ENCODE data around the gene TTLL5. TPM values are rescaled to one million over a fixed set of nuclear protein-coding genes. Genes with fewer than 3 reads are reported as not detected.

TTLL5 gene
- total and polyA plus RNA-seq, 2 donors: 16.1 to 46.4 TPM

- Histone ChIP-seq H3K4me1 (ENCODE audit: insufficient read depth) (peaks cover 4% of the 10 kb centered on the region), H3K36me3 (ENCODE audit: insufficient read depth) (no peaks in the 10 kb centered on the region), H3K4me3 (ENCODE audit: low read depth, low read length) (peak within 1 kb of the TSS; percentile 81), H3K27ac (ENCODE audit: low read depth) (peak within 1 kb of the TSS; percentile 72)
- DNase-seq (ENCODE audit: extremely low spot score): no peak
- WGBS: under 1% methylated on average over 52 of the region's 52 CpGs
Observed at GRCh38 chr14:75985618-75986438, 324.8 kb downstream of the TTLL5 start, which contains the start of gene IFT43. Gene IFT43 (plus strand): TSS chr14:75985763. CDS start chr14:75985787, 24 bp downstream.

GRCh38 chr14:75986439-75986765 lies 325.4 kb downstream of the TTLL5 start:
- Histone ChIP-seq H3K4me3 (ENCODE audit: low read depth, low read length) (peak overlapping the region; percentile 81), H3K27ac (ENCODE audit: low read depth) (no peak overlapping the region), H3K4me1 (ENCODE audit: insufficient read depth) (peaks cover 4% of the 10 kb centered on the region), H3K36me3 (ENCODE audit: insufficient read depth) (no peaks in the 10 kb centered on the region)
- 17% methylated on average over 6 of the region's 6 CpGs for WGBS
- no peak for DNase-seq (ENCODE audit: extremely low spot score)

GRCh38 chr14:75987201-75987970 lies 326.3 kb downstream of the TTLL5 start:
- 55% methylated on average over 3 of the region's 3 CpGs for WGBS
- Histone ChIP-seq H3K4me3 (ENCODE audit: low read depth, low read length) (no peak overlapping the region), H3K4me1 (ENCODE audit: insufficient read depth) (peaks cover 4% of the 10 kb centered on the region), H3K36me3 (ENCODE audit: insufficient read depth) (no peaks in the 10 kb centered on the region), H3K27ac (ENCODE audit: low read depth) (no peak overlapping the region)
- no peak for DNase-seq (ENCODE audit: extremely low spot score)

GRCh38 chr14:75989134-75989533 lies 328.1 kb downstream of the TTLL5 start:
- Histone ChIP-seq H3K4me1 (ENCODE audit: insufficient read depth) (peaks cover 4% of the 10 kb centered on the region), H3K4me3 (ENCODE audit: low read depth, low read length) (no peak overlapping the region), H3K27ac (ENCODE audit: low read depth) (no peak overlapping the region)

GRCh38 chr14:75990297-75990696 lies 329.3 kb downstream of the TTLL5 start:
- Histone ChIP-seq H3K36me3 (ENCODE audit: insufficient read depth) (no peaks in the 10 kb centered on the region), H3K4me3 (ENCODE audit: low read depth, low read length) (no peak overlapping the region), H3K27ac (ENCODE audit: low read depth) (no peak overlapping the region), H3K4me1 (ENCODE audit: insufficient read depth) (peaks cover 4% of the 10 kb centered on the region)
- 93% methylated on average over 4 of the region's 4 CpGs for WGBS
- DNase-seq (ENCODE audit: extremely low spot score): no peak

More at GRCh38 chr14:75989134-75989533, 328.1 kb downstream of the TTLL5 start:
- H3K36me3 ChIP-seq (ENCODE audit: insufficient read depth): no peaks in the 10 kb centered on the region
- 57% methylated on average over 6 of the region's 6 CpGs for WGBS
- DNase-seq (ENCODE audit: extremely low spot score): no peak

- no peak for DNase-seq (ENCODE audit: extremely low spot score)
- Histone ChIP-seq H3K27ac (ENCODE audit: low read depth) (no peak overlapping the region), H3K4me1 (ENCODE audit: insufficient read depth) (peaks cover 2% of the 10 kb centered on the region), H3K36me3 (ENCODE audit: insufficient read depth) (peaks cover 3% of the 10 kb centered on the region), H3K4me3 (ENCODE audit: low read depth, low read length) (no peak overlapping the region)
- 55% methylated on average over 4 of the region's 4 CpGs for WGBS
Observed at GRCh38 chr14:75991753-75992152, 330.7 kb downstream of the TTLL5 start.

- 86% methylated on average over 1 of the region's 1 CpG for WGBS
- no peak overlapping the region for H3K4me3 ChIP-seq (ENCODE audit: low read depth, low read length)
- no peak for DNase-seq (ENCODE audit: extremely low spot score)
- peaks cover 8% of the 10 kb centered on the region for H3K36me3 ChIP-seq (ENCODE audit: insufficient read depth)
- H3K27ac ChIP-seq (ENCODE audit: low read depth): no peak overlapping the region
- H3K4me1 ChIP-seq (ENCODE audit: insufficient read depth): no peaks in the 10 kb centered on the region
Observed at GRCh38 chr14:75993567-75994041, 332.6 kb downstream of the TTLL5 start.

- H3K4me3 ChIP-seq (ENCODE audit: low read depth, low read length): no peak overlapping the region
- no peaks in the 10 kb centered on the region for H3K4me1 ChIP-seq (ENCODE audit: insufficient read depth)
- WGBS: 29% methylated on average over 17 of the region's 17 CpGs
- H3K27ac ChIP-seq (ENCODE audit: low read depth): peak overlapping the region; percentile 61
- peaks cover 12% of the 10 kb centered on the region for H3K36me3 ChIP-seq (ENCODE audit: insufficient read depth)
- no peak for DNase-seq (ENCODE audit: extremely low spot score)
Observed at GRCh38 chr14:75995372-75996041, 334.5 kb downstream of the TTLL5 start.

GRCh38 chr14:75996488-75996887 lies 335.4 kb downstream of the TTLL5 start:
- 80% methylated on average over 1 of the region's 1 CpG for WGBS
- no peak overlapping the region for H3K27ac ChIP-seq (ENCODE audit: low read depth)
- peaks cover 12% of the 10 kb centered on the region for H3K36me3 ChIP-seq (ENCODE audit: insufficient read depth)
- no peak overlapping the region for H3K4me3 ChIP-seq (ENCODE audit: low read depth, low read length)
- no peaks in the 10 kb centered on the region for H3K4me1 ChIP-seq (ENCODE audit: insufficient read depth)
- no peak for DNase-seq (ENCODE audit: extremely low spot score)

GRCh38 chr14:75999511-76000190 lies 338.6 kb downstream of the TTLL5 start:
- DNase-seq (ENCODE audit: extremely low spot score): no peak
- 70% methylated on average over 6 of the region's 6 CpGs for WGBS
- Histone ChIP-seq H3K36me3 (ENCODE audit: insufficient read depth) (peaks cover 12% of the 10 kb centered on the region), H3K4me1 (ENCODE audit: insufficient read depth) (no peaks in the 10 kb centered on the region), H3K4me3 (ENCODE audit: low read depth, low read length) (no peak overlapping the region), H3K27ac (ENCODE audit: low read depth) (no peak overlapping the region)

- Histone ChIP-seq H3K4me3 (ENCODE audit: low read depth, low read length) (no peak overlapping the region), H3K27ac (ENCODE audit: low read depth) (no peak overlapping the region), H3K4me1 (ENCODE audit: insufficient read depth) (no peaks in the 10 kb centered on the region), H3K36me3 (ENCODE audit: insufficient read depth) (peaks cover 10% of the 10 kb centered on the region)
- 96% methylated on average over 1 of the region's 1 CpG for WGBS
- DNase-seq (ENCODE audit: extremely low spot score): no peak
Observed at GRCh38 chr14:76002383-76002782, 341.3 kb downstream of the TTLL5 start.

Measured in urinary bladder (tissue), 4 donors.